ENCODE data around the gene ARAP3.
"Not testable (repeated sequence)": the region's sequence is repeated elsewhere in the genome, so short reads cannot be mapped to it uniquely, and the experiment has no call there.

Gene ARAP3

DNA sequence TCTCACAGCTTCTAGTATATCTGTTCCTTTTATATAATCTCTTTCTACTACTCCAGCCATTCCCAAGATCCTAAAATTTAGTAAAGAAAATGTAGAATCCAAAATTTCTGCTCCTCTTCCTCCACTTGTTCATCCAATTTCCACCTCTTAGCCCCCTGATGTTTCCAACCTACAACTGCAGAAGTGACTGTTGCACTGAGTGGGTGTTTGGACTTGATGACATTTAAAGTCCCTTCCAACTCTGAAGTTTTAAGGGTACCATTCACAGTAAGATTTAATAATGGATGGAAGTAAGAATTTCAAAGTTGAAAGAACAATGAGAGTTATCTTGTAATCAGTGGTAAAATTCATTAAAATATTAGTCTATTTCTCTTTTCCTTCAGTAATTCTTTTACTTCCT, 68.7 kb downstream of the ARAP3 start:
- Histone ChIP-seq H3K4me1 (ENCODE audit: control insufficient read depth, insufficient read depth, low read length, poor library complexity, severe bottlenecking) (peaks cover 8% of the 10 kb centered on the region), H3K4me3 (ENCODE audit: extremely low read depth, insufficient read depth, low read length, poor library complexity, severe bottlenecking) (no peak overlapping the region), H3K9me3 (ENCODE audit: control insufficient read depth, low read length) (no peaks in the 10 kb centered on the region), H3K27ac (ENCODE audit: low read depth, low read length, severe bottlenecking) (no peak overlapping the region), H3K36me3 (ENCODE audit: control insufficient read depth, insufficient read depth, low read length) (peaks cover 23% of the 10 kb centered on the region)

DNA sequence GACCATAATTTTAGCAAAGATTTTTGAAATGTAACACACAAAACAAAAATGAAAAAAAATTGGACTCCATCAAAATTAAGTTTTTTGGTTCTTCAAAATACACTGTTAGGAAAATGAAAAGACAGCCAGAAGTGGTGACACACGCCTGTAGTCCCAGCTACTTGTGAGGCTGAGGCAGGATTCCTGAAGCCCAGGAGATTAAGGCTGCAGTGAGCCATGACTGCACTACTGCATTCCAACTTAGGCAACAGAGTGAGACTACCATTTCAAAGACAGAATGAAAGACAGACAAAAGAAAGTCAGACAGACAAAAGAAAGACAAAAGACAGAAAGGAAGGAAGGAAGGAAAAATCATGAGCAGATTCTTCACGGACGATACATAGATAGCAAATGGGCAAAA, 70.7 kb downstream of the ARAP3 start:
- 83 to 97% methylated on average over 3 of the region's 3 CpGs for WGBS, 2 experiments (ENCODE audit: insufficient coverage in 2 of 2)
- H3K4me3 ChIP-seq (ENCODE audit: extremely low read depth, insufficient read depth, low read length, poor library complexity, severe bottlenecking), result no peak overlapping the region
- H3K36me3 ChIP-seq (ENCODE audit: control insufficient read depth, insufficient read depth, low read length), result peaks cover 23% of the 10 kb centered on the region
- no peaks in the 10 kb centered on the region for H3K9me3 ChIP-seq (ENCODE audit: control insufficient read depth, low read length)
- no peak overlapping the region for H3K27ac ChIP-seq (ENCODE audit: low read depth, low read length, severe bottlenecking)
- H3K4me1 ChIP-seq (ENCODE audit: control insufficient read depth, insufficient read depth, low read length, poor library complexity, severe bottlenecking), result no peaks in the 10 kb centered on the region

DNA sequence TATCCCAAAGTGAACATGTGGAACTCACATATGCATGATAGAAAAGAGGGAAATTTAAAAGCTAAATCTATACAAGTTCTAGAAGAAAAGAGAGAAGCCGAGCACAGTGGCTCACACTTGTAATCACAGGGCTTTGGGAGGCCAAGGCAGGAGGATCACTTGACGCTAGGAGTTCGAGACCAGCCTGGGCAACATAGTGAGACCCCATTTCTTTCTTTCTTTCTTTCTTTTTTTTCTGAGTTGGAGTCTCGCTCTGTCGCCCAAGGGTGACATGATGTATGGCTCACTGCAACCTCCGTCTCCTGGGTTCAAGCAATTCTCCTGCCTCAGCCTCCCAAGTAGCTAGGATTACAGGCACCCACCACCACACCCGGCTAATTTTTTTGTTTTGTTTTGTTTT, 72.1 kb downstream of the ARAP3 start:
- not testable (repeated sequence) for H3K4me1 ChIP-seq (ENCODE audit: control insufficient read depth, insufficient read depth, low read length, poor library complexity, severe bottlenecking); H3K4me3 ChIP-seq (ENCODE audit: extremely low read depth, insufficient read depth, low read length, poor library complexity, severe bottlenecking); H3K9me3 ChIP-seq (ENCODE audit: control insufficient read depth, low read length); H3K27ac ChIP-seq (ENCODE audit: low read depth, low read length, severe bottlenecking)
- peaks cover 16% of the 10 kb centered on the region for H3K36me3 ChIP-seq (ENCODE audit: control insufficient read depth, insufficient read depth, low read length)
- WGBS, 2 experiments (ENCODE audit: insufficient coverage in 2 of 2), result 93% methylated on average over 3 to 6 of the region's 7 CpGs

- Histone ChIP-seq H3K4me3 (ENCODE audit: extremely low read depth, insufficient read depth, low read length, poor library complexity, severe bottlenecking) (no peak overlapping the region), H3K27ac (ENCODE audit: low read depth, low read length, severe bottlenecking) (no peak overlapping the region), H3K4me1 (ENCODE audit: control insufficient read depth, insufficient read depth, low read length, poor library complexity, severe bottlenecking) (peaks cover 4% of the 10 kb centered on the region), H3K36me3 (ENCODE audit: control insufficient read depth, insufficient read depth, low read length) (peaks cover 16% of the 10 kb centered on the region), H3K9me3 (ENCODE audit: control insufficient read depth, low read length) (no peaks in the 10 kb centered on the region)
- 100% methylated on average over 2 of the region's 3 CpGs; no CpG with 5 or more reads in 1 of the 2 experiments for WGBS, 2 experiments (ENCODE audit: insufficient coverage in 2 of 2)
Measured at GRCh38 chr5:141609044-141609443, 73.0 kb downstream of the ARAP3 start.

DNA sequence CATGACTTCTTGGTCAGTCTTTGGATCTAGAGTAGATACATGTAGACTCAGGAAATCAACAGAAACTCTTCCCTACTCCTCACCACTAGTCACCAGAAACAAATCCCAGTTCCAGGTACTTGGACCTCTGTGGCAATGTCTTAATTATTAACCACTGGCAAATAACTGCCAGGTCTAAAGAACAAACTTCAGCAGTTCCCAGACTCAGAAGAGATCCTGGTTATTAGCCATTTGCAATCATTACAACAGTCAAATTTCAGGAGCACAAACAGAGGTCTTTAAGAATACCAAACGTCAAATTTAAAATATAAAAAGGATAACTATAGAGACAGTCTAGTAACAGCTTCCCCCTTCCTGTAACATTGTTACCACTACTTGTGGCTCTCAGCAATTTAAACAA, 73.5 kb downstream of the ARAP3 start:
- Histone ChIP-seq H3K9me3 (ENCODE audit: control insufficient read depth, low read length) (no peaks in the 10 kb centered on the region), H3K4me3 (ENCODE audit: extremely low read depth, insufficient read depth, low read length, poor library complexity, severe bottlenecking) (no peak overlapping the region), H3K27ac (ENCODE audit: low read depth, low read length, severe bottlenecking) (no peak overlapping the region), H3K36me3 (ENCODE audit: control insufficient read depth, insufficient read depth, low read length) (peaks cover 16% of the 10 kb centered on the region), H3K4me1 (ENCODE audit: control insufficient read depth, insufficient read depth, low read length, poor library complexity, severe bottlenecking) (peaks cover 9% of the 10 kb centered on the region)
- WGBS, 2 experiments (ENCODE audit: insufficient coverage in 2 of 2), result no CpG with 5 or more reads among the region's 1 CpG

- H3K4me1 ChIP-seq (ENCODE audit: control insufficient read depth, insufficient read depth, low read length, poor library complexity, severe bottlenecking), result peaks cover 9% of the 10 kb centered on the region
- 83 to 100% methylated on average over 1 of the region's 2 CpGs for WGBS, 2 experiments (ENCODE audit: insufficient coverage in 2 of 2)
- H3K4me3 ChIP-seq (ENCODE audit: extremely low read depth, insufficient read depth, low read length, poor library complexity, severe bottlenecking), result no peak overlapping the region
- peaks cover 15% of the 10 kb centered on the region for H3K36me3 ChIP-seq (ENCODE audit: control insufficient read depth, insufficient read depth, low read length)
- H3K27ac ChIP-seq (ENCODE audit: low read depth, low read length, severe bottlenecking), result no peak overlapping the region
- no peaks in the 10 kb centered on the region for H3K9me3 ChIP-seq (ENCODE audit: control insufficient read depth, low read length)
Measured at GRCh38 chr5:141608046-141608445, 74.0 kb downstream of the ARAP3 start.

- no peaks in the 10 kb centered on the region for H3K36me3 ChIP-seq (ENCODE audit: control insufficient read depth, insufficient read depth, low read length)
- no peak overlapping the region for H3K27ac ChIP-seq (ENCODE audit: low read depth, low read length, severe bottlenecking)
- no peaks in the 10 kb centered on the region for H3K9me3 ChIP-seq (ENCODE audit: control insufficient read depth, low read length)
- H3K4me1 ChIP-seq (ENCODE audit: control insufficient read depth, insufficient read depth, low read length, poor library complexity, severe bottlenecking), result peaks cover 9% of the 10 kb centered on the region
- H3K4me3 ChIP-seq (ENCODE audit: extremely low read depth, insufficient read depth, low read length, poor library complexity, severe bottlenecking), result no peak overlapping the region
- 83 to 90% methylated on average over 5 to 6 of the region's 6 CpGs for whole genome bisulfite sequencing, 2 experiments (ENCODE audit: insufficient coverage in 2 of 2)
Measured at GRCh38 chr5:141605523-141606277, 76.3 kb downstream of the ARAP3 start.

DNA sequence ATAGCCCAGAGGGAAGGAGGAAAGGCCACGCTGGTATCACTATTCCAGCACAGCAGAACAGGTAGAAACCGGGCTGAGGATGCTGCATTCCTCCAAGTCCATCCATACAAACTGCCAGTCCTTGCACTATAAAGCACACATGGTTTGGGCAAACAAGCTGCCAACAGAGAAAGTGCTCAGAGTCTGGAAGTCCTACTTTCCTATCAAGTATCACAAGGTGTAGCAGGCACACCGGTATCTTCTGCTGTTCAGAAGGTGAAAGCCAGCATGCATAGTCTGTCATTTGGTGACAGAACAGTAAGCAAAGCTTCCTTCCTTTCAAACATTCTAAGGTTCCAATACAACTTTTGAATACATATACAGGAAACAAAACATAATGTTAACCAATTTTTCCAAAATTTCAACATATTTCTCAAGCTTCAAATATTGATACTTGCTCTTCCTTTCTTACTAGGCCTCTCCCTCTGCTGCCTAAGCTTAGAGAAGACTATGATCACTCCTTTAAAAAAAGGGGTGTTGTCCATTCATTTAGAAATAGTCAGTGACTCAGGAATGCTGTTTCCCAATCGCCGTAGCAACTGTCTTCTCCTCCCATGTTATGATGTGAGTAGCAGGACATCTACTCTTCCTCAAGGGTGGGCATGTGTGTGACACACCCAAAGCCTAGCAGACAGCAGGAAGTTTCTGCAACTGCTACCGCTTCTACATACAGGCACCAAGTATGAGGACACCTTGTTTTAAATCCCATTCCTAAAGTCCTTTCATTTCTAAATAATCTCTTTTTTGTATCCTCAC, 77.9 kb downstream of the ARAP3 start:
- Histone ChIP-seq H3K36me3 (ENCODE audit: control insufficient read depth, insufficient read depth, low read length) (no peaks in the 10 kb centered on the region), H3K27ac (ENCODE audit: low read depth, low read length, severe bottlenecking) (peak overlapping the region; percentile 60), H3K4me3 (ENCODE audit: extremely low read depth, insufficient read depth, low read length, poor library complexity, severe bottlenecking) (no peak overlapping the region)

More for the DNA sequence above, 77.9 kb downstream of the ARAP3 start:
- WGBS, 2 experiments (ENCODE audit: insufficient coverage in 2 of 2), result 91 to 95% methylated on average over 3 to 6 of the region's 6 CpGs
- Histone ChIP-seq H3K4me1 (ENCODE audit: control insufficient read depth, insufficient read depth, low read length, poor library complexity, severe bottlenecking) (peaks cover 9% of the 10 kb centered on the region), H3K9me3 (ENCODE audit: control insufficient read depth, low read length) (no peaks in the 10 kb centered on the region)
